ENCODE measurements around the gene GLDN. TPM values are rescaled to one million over a fixed set of nuclear protein-coding genes. Genes with fewer than 3 reads are reported as not detected.

The GLDN gene
- total RNA-seq: not detected in 2 replicates

- no peak for DNase-seq (ENCODE audit: low read depth)
Observed at GRCh38 chr15:51341366-51342226, at the start of gene GLDN. GLDN (plus strand) TSS chr15:51341655; CDS start chr15:51341685, 30 bp downstream.

- DNase-seq (ENCODE audit: low read depth): no peak
Observed at GRCh38 chr15:51298620-51299019, 42.8 kb upstream of the GLDN start.

- no peak for DNase-seq (ENCODE audit: low read depth)
Observed at GRCh38 chr15:51299187-51300015, 42.1 kb upstream of the GLDN start.

GRCh38 chr15:51302480-51302879 lies 39.0 kb upstream of the GLDN start:
- no peak for DNase-seq (ENCODE audit: low read depth)

GRCh38 chr15:51303462-51303980 lies 37.9 kb upstream of the GLDN start:
- no peak for DNase-seq (ENCODE audit: low read depth)

- no peak for DNase-seq (ENCODE audit: low read depth)
Observed at GRCh38 chr15:51307325-51307724, 34.1 kb upstream of the GLDN start.

GRCh38 chr15:51307811-51308210 lies 33.6 kb upstream of the GLDN start:
- DNase-seq (ENCODE audit: low read depth): no peak

GRCh38 chr15:51310064-51310463 lies 31.4 kb upstream of the GLDN start:
- no peak for DNase-seq (ENCODE audit: low read depth)

- no peak for DNase-seq (ENCODE audit: low read depth)
Observed at GRCh38 chr15:51311510-51311909, 29.9 kb upstream of the GLDN start.

- no peak for DNase-seq (ENCODE audit: low read depth)
Observed at GRCh38 chr15:51312166-51313073, 29.0 kb upstream of the GLDN start.

- DNase-seq (ENCODE audit: low read depth): peak; percentile 79
Observed at GRCh38 chr15:51313074-51313393, 28.4 kb upstream of the GLDN start.

GRCh38 chr15:51313644-51314280 lies 27.7 kb upstream of the GLDN start:
- no peak for DNase-seq (ENCODE audit: low read depth)

- DNase-seq (ENCODE audit: low read depth): no peak
Observed at GRCh38 chr15:51314391-51315337, 26.8 kb upstream of the GLDN start.

GRCh38 chr15:51315726-51316125 lies 25.7 kb upstream of the GLDN start:
- DNase-seq (ENCODE audit: low read depth): no peak

- DNase-seq (ENCODE audit: low read depth): no peak
Observed at GRCh38 chr15:51316636-51317035, 24.8 kb upstream of the GLDN start.

- no peak for DNase-seq (ENCODE audit: low read depth)
Observed at GRCh38 chr15:51318382-51319150, 22.9 kb upstream of the GLDN start.

- DNase-seq (ENCODE audit: low read depth): no peak
Observed at GRCh38 chr15:51319539-51319938, 21.9 kb upstream of the GLDN start.

- DNase-seq (ENCODE audit: low read depth): no peak
Observed at GRCh38 chr15:51320843-51321242, 20.6 kb upstream of the GLDN start.

- no peak for DNase-seq (ENCODE audit: low read depth)
Observed at GRCh38 chr15:51321316-51321715, 20.1 kb upstream of the GLDN start.
